NB4 (cell line): ENCODE data around the gene NCOA6.
"Not testable (repeated sequence)": the region's sequence is repeated elsewhere in the genome, so short reads cannot be mapped to it uniquely, and the experiment has no call there.

Experiments
- DNase-seq: peaks from one replicate; pipeline ENCODE4 v3.0.0; 2010; ENCODE audit warnings: low read depth
- H3K4me3 ChIP-seq: one replicate; pipeline ENCODE4 v1.5.1; 2011; ENCODE audit warnings: mild to moderate bottlenecking, low read depth, low read length, moderate library complexity
- MYC ChIP-seq: IDR thresholded peaks from 2 replicates; pipeline ENCODE4 v1.6.1; 2011; ENCODE audit warnings: low read depth, low read length
- POLR2A ChIP-seq: IDR thresholded peaks from 2 replicates; pipeline ENCODE4 v1.6.1; 2011; ENCODE audit warnings: mild to moderate bottlenecking; ENCODE audit not compliant: insufficient read length; ENCODE audit errors: extremely low read depth
- TF ChIP-seq, protein P1 (sequence below): IDR thresholded peaks from 2 replicates; pipeline ENCODE4 v1.6.1; 2011; ENCODE audit warnings: low read depth, low read length
- TF ChIP-seq, protein P2 (sequence below): IDR thresholded peaks from one replicate; pipeline ENCODE4 v1.5.1; 2012; ENCODE audit warnings: low read depth, low read length

Gene NCOA6

DNA sequence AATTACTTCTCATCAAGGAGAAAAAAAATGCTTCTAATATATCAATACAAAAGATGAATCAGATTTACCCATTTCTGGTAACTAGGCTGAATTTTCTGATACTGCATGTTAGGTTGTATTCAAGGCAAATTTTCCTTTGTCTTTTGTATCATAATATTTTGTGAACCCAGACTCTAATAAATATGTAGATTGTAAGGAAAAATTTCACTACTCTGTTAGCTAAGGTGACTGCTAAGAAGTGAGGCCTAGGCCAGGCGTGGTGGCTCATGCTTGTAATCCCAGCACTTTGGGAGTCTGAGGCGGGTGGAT lies 108.6 kb downstream of the NCOA6 start:
- TF ChIP-seq MYC (no peak), POLR2A (no peak)
- TF ChIP-seq, protein P1, sequence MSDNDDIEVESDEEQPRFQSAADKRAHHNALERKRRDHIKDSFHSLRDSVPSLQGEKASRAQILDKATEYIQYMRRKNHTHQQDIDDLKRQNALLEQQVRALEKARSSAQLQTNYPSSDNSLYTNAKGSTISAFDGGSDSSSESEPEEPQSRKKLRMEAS, result no peak
- TF ChIP-seq, protein P2, sequence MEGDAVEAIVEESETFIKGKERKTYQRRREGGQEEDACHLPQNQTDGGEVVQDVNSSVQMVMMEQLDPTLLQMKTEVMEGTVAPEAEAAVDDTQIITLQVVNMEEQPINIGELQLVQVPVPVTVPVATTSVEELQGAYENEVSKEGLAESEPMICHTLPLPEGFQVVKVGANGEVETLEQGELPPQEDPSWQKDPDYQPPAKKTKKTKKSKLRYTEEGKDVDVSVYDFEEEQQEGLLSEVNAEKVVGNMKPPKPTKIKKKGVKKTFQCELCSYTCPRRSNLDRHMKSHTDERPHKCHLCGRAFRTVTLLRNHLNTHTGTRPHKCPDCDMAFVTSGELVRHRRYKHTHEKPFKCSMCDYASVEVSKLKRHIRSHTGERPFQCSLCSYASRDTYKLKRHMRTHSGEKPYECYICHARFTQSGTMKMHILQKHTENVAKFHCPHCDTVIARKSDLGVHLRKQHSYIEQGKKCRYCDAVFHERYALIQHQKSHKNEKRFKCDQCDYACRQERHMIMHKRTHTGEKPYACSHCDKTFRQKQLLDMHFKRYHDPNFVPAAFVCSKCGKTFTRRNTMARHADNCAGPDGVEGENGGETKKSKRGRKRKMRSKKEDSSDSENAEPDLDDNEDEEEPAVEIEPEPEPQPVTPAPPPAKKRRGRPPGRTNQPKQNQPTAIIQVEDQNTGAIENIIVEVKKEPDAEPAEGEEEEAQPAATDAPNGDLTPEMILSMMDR, result no peak
- DNase-seq, result no peak
- no peak overlapping the region for H3K4me3 ChIP-seq

DNA sequence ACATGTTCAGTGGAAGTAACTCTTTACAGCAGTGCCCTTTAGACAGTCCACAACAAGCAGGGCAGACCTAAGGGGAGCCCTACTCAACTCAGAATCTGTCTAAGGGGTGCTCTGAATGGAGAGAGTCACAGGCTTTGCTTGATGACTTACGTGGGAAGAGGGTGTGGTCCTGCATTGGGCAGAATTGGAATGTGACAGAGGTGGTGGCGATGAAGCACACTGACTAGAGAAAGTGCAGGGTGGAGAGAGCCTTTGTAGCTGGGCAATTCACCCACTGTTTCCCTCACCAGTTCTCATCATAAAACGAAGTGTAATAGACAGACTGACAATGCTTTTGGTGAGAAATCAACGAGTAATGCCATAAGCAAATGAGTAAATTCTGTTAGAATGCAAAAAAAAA lies 110.1 kb downstream of the NCOA6 start:
- TF ChIP-seq, protein P1, result no peak
- no peak for TF ChIP-seq MYC
- TF ChIP-seq, protein P2, result no peak

DNA sequence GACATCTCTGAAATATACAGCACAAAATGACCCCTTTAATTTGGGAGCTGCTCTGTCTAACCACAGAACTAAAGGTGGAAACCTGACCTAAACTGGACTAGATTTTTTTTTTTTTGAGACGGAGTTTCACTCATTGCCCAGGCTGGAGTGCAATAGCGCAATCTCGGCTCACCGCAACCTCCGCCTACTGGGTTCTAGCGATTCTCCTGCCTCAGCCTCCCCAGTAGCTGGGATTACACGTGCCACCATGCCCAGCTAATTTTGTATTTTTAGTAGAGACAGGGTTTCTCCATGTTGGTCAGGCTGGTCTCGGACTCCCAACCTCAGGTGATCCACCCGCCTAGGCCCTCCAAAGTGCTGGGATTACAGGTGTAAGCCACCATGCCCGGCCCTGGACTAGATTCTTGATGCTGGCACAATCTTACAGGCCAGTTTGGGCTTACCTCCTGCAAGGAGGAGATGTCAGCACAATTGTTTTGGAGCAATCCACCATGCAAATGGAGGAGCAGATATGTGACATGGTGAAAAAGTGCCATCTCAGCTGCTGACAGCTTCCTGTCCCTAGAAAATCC lies 111.4 kb downstream of the NCOA6 start:
- not testable (repeated sequence) for H3K4me3 ChIP-seq, DNase-seq

More for the DNA sequence above, 110.1 kb downstream of the NCOA6 start:
- H3K4me3 ChIP-seq, result no peak overlapping the region
- no peak for DNase-seq

DNA sequence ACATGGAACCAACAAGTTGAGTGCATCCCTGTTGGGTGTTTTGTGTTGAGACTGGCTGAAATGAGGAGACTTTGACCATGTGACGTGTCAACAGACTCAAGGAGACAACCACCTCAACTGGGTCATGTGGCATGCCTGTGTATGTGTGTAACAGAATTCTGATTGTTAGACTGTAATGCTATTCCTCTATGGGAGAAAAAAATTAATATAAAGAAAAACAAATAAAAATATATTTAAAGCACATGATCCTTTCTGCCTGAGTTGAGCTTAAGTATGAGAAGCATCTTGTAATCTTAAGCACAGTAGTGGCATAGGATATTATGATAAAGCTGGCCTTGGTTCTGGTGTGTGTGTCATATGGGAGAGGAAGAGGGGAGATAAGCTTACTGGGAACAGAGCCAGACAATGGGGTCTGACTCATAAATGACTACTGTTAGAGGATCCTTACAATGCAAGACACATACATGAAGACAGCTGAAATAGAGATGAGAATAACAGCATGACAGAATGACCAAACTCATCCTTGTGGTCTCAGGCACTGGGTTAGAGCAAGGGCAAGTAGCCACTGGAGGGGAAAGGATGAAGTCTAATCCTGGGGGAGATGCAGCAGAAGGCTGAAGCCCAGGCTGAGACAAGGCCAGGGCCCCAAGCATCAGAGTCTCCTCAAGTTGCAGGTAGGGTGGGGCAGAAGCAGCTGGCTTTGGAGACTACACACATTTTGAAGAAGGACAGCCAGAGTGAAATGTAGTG lies 112.1 kb downstream of the NCOA6 start:
- peak; percentile 59 for DNase-seq
- no peak for TF ChIP-seq MYC
- TF ChIP-seq, protein P1, result no peak
- TF ChIP-seq POLR2A, result no peak
- TF ChIP-seq, protein P2, result no peak

DNA sequence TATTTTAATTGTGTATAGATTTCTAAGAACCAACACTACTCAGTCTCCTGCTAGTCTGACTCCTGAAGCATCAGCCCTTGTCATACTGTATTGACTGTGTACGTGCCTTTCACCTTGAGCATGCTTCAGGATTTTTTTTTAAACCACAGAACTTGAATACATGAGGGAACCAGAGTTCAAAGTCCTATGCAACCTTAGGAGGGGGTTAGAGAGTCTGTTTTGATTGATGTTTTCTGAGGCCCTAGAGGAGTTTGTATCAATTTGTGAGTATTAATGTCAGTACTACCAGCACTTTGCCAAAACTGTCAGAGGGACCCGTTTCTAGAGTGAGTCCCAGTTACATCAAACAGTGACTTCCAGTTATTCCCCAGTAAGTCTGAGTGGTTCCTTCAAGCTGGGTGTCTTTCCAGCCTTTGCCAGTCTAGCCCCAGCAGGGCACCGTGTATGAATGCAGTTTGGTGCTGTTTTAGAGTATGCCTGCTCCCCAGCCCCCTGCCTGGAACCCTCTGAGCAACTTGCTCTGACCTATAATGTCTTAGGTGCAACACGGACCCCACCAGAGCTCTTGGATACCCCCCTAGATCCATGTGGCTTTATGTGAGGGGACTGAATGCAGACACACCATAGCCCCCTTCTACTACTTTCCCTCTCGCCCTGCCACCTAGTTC lies 112.8 kb downstream of the NCOA6 start:
- TF ChIP-seq MYC, result no peak
- TF ChIP-seq, protein P1, result no peak
- TF ChIP-seq, protein P2, result no peak
- TF ChIP-seq POLR2A, result no peak
- DNase-seq, result no peak

More for the DNA sequence above, 112.1 kb downstream of the NCOA6 start:
- H3K4me3 ChIP-seq, result no peak overlapping the region

DNA sequence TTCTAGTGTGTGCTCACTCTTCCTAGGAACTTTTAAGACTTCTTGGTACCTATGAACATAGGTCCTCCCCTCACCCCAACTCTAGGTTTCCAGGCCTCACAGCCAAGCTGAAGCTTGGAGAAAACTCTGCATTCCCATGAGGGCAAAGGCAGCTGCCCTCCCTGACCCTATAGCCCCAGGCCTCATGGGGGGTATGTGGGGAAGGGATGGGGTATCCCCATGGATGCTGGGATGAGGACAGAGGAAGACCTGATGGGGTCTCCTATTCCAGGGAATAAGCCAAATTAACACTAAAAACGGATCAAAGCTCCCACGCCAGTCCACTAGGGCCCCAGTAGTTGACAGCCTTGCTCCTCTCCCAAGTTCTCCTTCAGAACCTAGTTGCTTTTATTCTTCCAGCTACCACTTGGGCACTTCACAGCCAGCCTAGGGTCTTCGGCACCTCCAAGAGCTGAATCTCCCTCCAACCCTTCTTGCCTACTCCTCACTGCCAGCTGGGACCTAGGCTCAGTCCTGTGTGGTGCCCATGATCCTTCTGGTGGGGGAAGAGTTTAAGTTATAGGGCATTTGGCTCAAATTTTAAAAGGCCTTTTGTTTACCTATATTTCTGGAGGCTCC lies 113.5 kb downstream of the NCOA6 start:
- no peak for DNase-seq
- H3K4me3 ChIP-seq, result no peak overlapping the region
- TF ChIP-seq MYC (no peak), POLR2A (no peak)
- TF ChIP-seq, protein P1, result no peak
- TF ChIP-seq, protein P2, result no peak

More for the DNA sequence above, 112.8 kb downstream of the NCOA6 start:
- no peak overlapping the region for H3K4me3 ChIP-seq
